K562 treated with DMSO at 1 percent for 24 hours (cell line): ENCODE data around the gene UNC119. TPM values are rescaled to one million over a fixed set of nuclear protein-coding genes. Genes with fewer than 3 reads are reported as not detected.

Source experiments
- total RNA-seq: library from RNA; unstranded; fragments of 300-600 nt; gene quantifications from 2 replicates; pipeline ENCODE4 v1.2.3, GENCODE V29; 2022; ENCODE audit warnings: low read depth; ENCODE audit not compliant: insufficient read depth

The UNC119 gene
- 47.2 TPM in 2 replicates for total RNA-seq

GRCh38 chr17:28552176-28552999 is at the start of gene UNC119:
Gene UNC119 (minus strand): TSS chr17:28552624. CDS start chr17:28552557, 67 bp downstream.

DNA sequence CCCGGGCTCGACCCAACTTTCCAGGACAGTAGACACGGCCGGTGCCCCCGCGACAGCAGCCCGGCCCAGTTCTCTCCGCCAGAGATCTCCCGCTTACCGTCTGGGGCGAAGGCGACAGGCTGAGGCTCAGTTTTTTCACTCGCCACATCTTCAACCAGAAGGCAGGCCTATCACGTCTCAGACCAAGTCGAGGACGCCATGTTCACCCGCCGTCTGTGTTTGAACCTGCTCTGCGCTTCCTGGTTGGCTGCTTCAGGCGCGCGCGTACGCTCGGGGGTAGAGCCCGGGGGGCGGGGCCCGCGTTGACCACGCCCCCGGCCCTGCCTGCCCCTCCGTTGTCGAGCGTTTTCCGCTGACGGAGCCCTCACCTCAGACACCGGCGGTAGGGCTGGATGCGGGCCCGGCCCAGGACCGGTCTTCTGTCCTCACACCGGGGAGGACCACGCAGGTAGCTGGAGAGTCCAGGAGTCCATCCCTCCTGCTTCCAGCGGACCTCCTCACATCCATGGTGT is 46.4 kb upstream of the UNC119 start, which contains the start of gene SPAG5:
SPAG5 (minus strand) TSS at position 227 of the 512 bp plus-strand sequence; CDS start at position 148, 79 bp downstream.

GRCh38 chr17:28576758-28577465 is 24.5 kb upstream of the UNC119 start, which contains the start of gene ALDOC:
Gene ALDOC (minus strand): TSS chr17:28576895. CDS start chr17:28575532, 1,363 bp downstream.

DNA sequence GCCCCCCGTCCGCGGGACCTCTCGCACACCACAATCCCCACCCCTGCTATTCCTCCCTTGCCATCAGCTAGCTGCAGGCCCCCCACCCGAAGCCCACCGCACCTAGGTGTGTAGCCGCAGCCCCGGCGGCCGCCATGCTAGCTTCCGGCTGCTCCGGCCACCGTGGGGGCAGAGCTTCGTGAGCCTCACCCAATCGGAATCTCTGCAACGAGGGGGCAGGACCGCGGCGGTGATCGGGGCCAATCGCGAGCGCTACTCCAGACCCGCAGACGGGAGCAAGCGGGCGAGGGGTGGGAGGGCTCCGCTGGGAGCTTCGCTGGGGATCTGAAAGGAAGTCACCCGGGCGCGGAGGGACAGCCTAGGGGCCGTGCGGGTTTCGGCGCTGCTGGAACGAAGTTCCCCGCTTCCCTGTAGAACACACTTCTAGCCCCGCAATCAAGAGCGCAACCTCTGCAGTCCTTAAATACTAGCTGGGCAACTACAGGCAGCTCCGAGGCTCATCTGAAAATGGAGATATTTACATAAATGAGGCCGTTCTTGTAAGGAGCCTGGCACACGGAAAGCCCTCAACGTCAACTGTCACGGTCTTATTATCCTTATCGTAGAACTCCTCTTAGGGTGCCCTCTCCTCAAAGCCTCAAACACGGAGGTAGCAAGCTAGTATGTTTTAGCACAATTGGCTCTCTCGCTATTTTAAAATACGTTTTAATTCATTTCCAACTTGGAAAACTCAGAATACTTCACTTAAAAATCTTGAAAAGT is 19.1 kb upstream of the UNC119 start, which contains the start of gene PIGS:
PIGS (minus strand) TSS at position 164 of the 762 bp plus-strand sequence; CDS start at position 136, 28 bp downstream.

GRCh38 chr17:28505986-28506665 is 46.3 kb downstream of the UNC119 start, which contains the start of gene FOXN1:
Gene FOXN1 (plus strand): TSS chr17:28506348. CDS start chr17:28523970, 17,622 bp downstream.

Other genes starting within 250 kb of the UNC119 start
- 27.9 and 29.0 TPM in 2 replicates for gene TMEM97, start 233.4 kb downstream of the UNC119 start, total RNA-seq
- 39.5 and 43.3 TPM in 2 replicates for gene IFT20, start 217.2 kb downstream of the UNC119 start, total RNA-seq
- gene TNFAIP1, start 216.9 kb downstream of the UNC119 start, total RNA-seq = 20.1 and 20.4 TPM in 2 replicates
- gene POLDIP2, start 195.1 kb downstream of the UNC119 start, total RNA-seq = 91.1 and 93.0 TPM in 2 replicates
- gene SEBOX, start 187.4 kb downstream of the UNC119 start, total RNA-seq = not detected in 2 replicates
- gene VTN, start 182.3 kb downstream of the UNC119 start, total RNA-seq = 0.49 and 1.5 TPM in 2 replicates
- 0.57 and 0.87 TPM in 2 replicates for gene SARM1, start 180.9 kb downstream of the UNC119 start, total RNA-seq
- gene SLC46A1, start 146.4 kb downstream of the UNC119 start, total RNA-seq = 4.1 and 4.9 TPM in 2 replicates
- not detected in 2 replicates for gene SLC13A2, start 79.0 kb downstream of the UNC119 start, total RNA-seq
- not detected in 2 replicates for gene FOXN1, start 46.3 kb downstream of the UNC119 start, total RNA-seq
- 110 and 111 TPM in 2 replicates for gene PIGS, start 18.9 kb upstream of the UNC119 start, total RNA-seq
- gene ALDOC, start 24.3 kb upstream of the UNC119 start, total RNA-seq = 74.9 and 81.6 TPM in 2 replicates
- gene SPAG5, start 46.4 kb upstream of the UNC119 start, total RNA-seq = 133 and 134 TPM in 2 replicates
- 12.5 and 13.3 TPM in 2 replicates for gene RSKR, start 61.6 kb upstream of the UNC119 start, total RNA-seq
- gene BLTP2, start 92.5 kb upstream of the UNC119 start, total RNA-seq = 74.6 and 78.3 TPM in 2 replicates
- gene SDF2, start 109.3 kb upstream of the UNC119 start, total RNA-seq = 69.7 and 76.5 TPM in 2 replicates
- 70.0 and 74.8 TPM in 2 replicates for gene SUPT6H, start 109.6 kb upstream of the UNC119 start, total RNA-seq
- 4.4 and 6.8 TPM in 2 replicates for gene PROCA1, start 159.3 kb upstream of the UNC119 start, total RNA-seq
- gene RAB34, start 165.2 kb upstream of the UNC119 start, total RNA-seq = 0.23 TPM in 1 of 2 replicates, not detected in the other
- 2,462 and 2,542 TPM in 2 replicates for gene RPL23A, start 167.4 kb upstream of the UNC119 start, total RNA-seq
- gene TLCD1, start 173.6 kb upstream of the UNC119 start, total RNA-seq = 7.1 and 8.9 TPM in 2 replicates
- gene NEK8, start 176.2 kb upstream of the UNC119 start, total RNA-seq = 5.1 and 5.4 TPM in 2 replicates
- gene TRAF4, start 191.4 kb upstream of the UNC119 start, total RNA-seq = 127 and 142 TPM in 2 replicates